ENCODE measurements around the gene CREBRF.

- TF ChIP-seq JUN (IDR thresholded peaks at IDR 0.05; ENCODE audit: borderline replicate concordance, insufficient read depth, insufficient read length, low read depth) (no peak), CTCF (IDR thresholded peaks at IDR 0.05; ENCODE audit: extremely low read depth in 1 of 2, insufficient read depth in 1 of 2, low read depth in 1 of 2, low read length in 2 of 2) (no peak), POLR2A (IDR thresholded peaks at IDR 0.05; ENCODE audit: low read depth, low read length) (no peak)
These were observed 44.6 kb upstream of the CREBRF start for GRCh38 chr5:173011566-173011965.
